IPS-18c (cell line): ENCODE measurements around the gene SLC39A11.

Source experiments
- H3K4me3 ChIP-seq: 2 replicates; pipeline ENCODE4 v1.7.0; 2013; ENCODE audit warnings: low read depth, mild to moderate bottlenecking, low read length, moderate library complexity; ENCODE audit not compliant: insufficient read depth
- H3K9me3 ChIP-seq: one replicate; pipeline ENCODE4 v1.6.1; 2013; ENCODE audit warnings: mild to moderate bottlenecking, low read length, moderate library complexity; ENCODE audit not compliant: control insufficient read depth, insufficient read depth

SLC39A11 gene

DNA sequence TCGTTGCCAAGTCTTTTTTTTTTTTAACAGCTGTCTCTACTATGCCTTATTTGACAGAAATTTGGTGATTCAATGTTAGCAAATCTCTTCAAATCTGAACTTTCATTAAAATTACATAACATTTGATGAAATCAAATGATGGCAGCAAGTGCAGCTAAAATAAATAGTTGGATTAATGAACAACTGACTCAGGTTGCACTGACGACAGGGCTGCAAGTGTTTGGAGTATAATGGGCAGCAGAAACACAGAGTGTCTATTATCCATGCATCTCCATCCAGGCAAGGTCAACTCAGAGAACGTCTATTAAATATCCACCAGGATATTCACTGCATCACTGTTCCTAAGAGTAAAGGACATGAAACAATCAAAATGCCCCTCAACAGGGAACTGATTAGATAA lies 109.8 kb downstream of the SLC39A11 start:
- no peaks in the 10 kb centered on the region for H3K9me3 ChIP-seq
- no peak overlapping the region for H3K4me3 ChIP-seq

- no peaks in the 10 kb centered on the region for H3K9me3 ChIP-seq
- H3K4me3 ChIP-seq: no peak overlapping the region
These were observed 113.8 kb downstream of the SLC39A11 start for GRCh38 chr17:72978593-72979218.

- Histone ChIP-seq H3K4me3 (no peak overlapping the region), H3K9me3 (no peaks in the 10 kb centered on the region)
These were observed 114.6 kb downstream of the SLC39A11 start for GRCh38 chr17:72977771-72978417.

- Histone ChIP-seq H3K4me3 (no peak overlapping the region), H3K9me3 (no peaks in the 10 kb centered on the region)
These were observed 115.3 kb downstream of the SLC39A11 start for GRCh38 chr17:72976971-72977770.

DNA sequence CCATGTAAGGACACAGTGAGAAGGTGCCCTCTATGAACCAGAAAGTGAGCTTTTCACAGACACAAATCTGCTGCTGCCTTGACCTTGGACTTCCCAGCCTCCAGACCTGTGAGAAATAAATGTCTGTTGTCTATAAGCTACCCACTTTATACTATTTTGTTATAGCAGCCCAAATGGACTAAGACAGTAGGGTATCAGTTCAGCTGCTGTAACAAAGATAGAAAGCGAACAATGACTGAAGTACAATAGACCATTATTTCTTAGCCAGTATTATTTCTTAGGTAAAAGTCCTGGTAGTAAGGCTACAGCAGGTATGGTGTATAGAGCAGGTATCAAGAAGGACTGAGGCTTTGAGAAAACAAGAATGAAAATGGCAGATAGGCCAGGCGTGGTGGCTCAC lies 117.0 kb downstream of the SLC39A11 start:
- no peak overlapping the region for H3K4me3 ChIP-seq
- H3K9me3 ChIP-seq: no peaks in the 10 kb centered on the region

- Histone ChIP-seq H3K9me3 (no peaks in the 10 kb centered on the region), H3K4me3 (no peak overlapping the region)
These were observed 117.8 kb downstream of the SLC39A11 start for GRCh38 chr17:72974605-72975232.

DNA sequence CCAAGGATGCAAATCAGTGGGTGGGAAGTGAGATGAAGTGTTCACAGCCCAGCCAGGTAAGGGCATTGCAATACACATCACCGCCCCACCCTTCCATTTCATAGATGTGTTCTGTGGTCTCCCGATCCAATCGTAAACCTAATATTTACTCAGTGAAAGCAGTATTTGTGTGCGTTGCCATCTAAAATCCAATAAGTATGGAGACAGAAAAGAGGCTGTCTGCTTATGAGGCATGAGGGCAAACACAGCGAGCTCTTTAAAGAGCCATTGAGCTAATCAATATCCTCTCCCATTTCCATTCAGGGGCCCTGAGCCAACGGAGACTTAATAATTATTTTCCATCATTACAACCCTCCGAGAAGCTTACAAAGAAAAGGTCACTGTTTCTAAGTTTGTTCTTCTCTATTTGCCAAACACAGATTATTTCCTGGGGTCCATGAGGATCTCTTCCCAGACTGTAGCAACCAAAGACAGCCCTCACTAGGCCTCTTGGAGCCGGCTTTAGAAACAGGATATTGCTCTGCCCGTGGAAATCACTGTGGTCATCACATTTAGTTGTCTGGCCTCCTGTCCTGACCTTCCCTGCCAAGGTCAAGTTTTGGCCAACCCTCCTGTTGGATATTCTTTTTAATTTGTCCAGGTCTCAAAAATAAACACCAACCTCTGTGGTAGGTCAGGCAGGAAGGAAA lies 120.1 kb downstream of the SLC39A11 start:
- H3K9me3 ChIP-seq: no peaks in the 10 kb centered on the region
- H3K4me3 ChIP-seq: no peak overlapping the region

GRCh38 chr17:72971226-72971880 lies 121.1 kb downstream of the SLC39A11 start:
- H3K4me3 ChIP-seq: no peak overlapping the region
- H3K9me3 ChIP-seq: no peaks in the 10 kb centered on the region

- H3K9me3 ChIP-seq: no peaks in the 10 kb centered on the region
- H3K4me3 ChIP-seq: no peak overlapping the region
These were observed 121.7 kb downstream of the SLC39A11 start for GRCh38 chr17:72970797-72971196.

- Histone ChIP-seq H3K9me3 (no peaks in the 10 kb centered on the region), H3K4me3 (no peak overlapping the region)
These were observed 122.2 kb downstream of the SLC39A11 start for GRCh38 chr17:72970246-72970645.

GRCh38 chr17:72969293-72969906 lies 123.1 kb downstream of the SLC39A11 start:
- no peaks in the 10 kb centered on the region for H3K9me3 ChIP-seq
- no peak overlapping the region for H3K4me3 ChIP-seq

DNA sequence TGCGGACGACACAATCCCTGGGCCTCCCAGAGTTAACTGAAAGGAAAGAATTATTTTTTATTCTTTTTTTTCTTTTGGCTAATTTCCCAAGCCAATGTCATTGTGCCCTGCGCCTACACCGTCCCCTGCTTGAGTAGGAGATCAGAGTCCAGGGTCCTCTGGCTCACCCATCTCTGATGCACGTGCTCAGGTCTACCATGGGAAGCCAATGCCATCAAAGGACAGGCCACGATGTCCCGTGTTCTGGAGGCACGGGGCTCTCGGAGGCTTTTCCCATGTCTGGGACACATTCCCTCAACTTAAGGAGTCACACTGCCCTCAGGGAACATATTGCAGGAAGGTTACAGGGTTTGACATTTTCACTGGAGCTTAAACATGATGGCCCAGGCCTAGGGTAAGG lies 123.7 kb downstream of the SLC39A11 start:
- H3K9me3 ChIP-seq: no peaks in the 10 kb centered on the region
- no peak overlapping the region for H3K4me3 ChIP-seq

- H3K9me3 ChIP-seq: no peaks in the 10 kb centered on the region
These were observed 124.4 kb downstream of the SLC39A11 start for GRCh38 chr17:72967977-72968585.

DNA sequence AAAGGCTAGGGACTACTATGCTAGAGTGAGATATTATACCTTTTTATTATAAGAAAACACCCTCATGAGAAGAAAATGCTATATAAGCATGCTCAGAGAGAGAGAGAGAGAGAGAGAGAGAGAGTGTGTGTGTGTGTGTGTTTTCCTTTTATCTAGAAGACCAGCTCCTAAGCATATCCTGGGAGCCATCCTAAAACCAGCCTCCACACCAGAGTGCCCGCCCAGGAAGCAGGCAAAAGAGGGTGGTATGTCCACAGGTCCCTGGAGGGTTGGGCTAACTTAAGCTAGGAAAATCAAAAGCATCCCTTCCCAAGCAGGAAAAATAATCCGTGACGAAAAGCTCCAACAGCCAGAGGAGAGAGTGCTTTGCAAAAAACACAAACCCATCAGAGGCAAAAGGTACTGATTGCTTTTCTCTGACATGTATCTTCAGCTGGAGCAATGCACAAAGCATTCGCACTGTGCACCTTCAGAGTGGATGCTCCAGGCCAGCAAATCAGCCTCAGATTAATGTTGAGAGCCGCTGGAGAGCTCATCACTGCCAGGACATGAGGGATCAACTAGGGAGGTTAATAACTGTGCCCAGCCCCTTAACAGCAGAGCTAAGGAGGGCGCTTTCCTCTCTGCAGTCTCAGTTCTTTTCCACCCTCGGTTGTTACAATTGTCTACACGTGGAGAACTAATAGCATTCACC lies 125.1 kb downstream of the SLC39A11 start:
- Histone ChIP-seq H3K9me3 (no peaks in the 10 kb centered on the region), H3K4me3 (no peak overlapping the region)

More at GRCh38 chr17:72967977-72968585, 124.4 kb downstream of the SLC39A11 start:
- no peak overlapping the region for H3K4me3 ChIP-seq

DNA sequence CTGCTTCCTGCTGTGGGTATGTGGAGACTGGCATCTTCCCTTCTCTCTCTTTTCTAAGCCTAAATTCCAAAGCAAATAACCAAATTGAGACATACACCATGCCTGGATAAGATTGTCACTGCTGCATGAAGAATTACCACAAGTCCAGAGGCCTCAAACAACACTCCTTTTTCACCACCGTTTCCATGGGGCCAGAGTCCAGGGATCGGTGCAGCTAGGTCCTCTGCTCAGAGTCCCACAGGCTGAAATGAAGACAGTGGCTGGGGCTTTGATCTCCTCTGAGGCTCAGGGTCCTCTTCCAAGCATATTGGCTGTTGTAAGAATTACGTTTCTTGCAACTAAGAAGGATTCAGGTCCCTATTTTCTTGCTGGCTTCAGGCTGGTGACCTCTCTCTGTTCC lies 130.4 kb downstream of the SLC39A11 start:
- Histone ChIP-seq H3K4me3 (no peak overlapping the region), H3K9me3 (no peaks in the 10 kb centered on the region)
